Duodenal mucosa (tissue), 2 donors: Measurements from ENCODE around the gene TANGO2.

Source experiments
- H3K27ac ChIP-seq: one replicate; pipeline ENCODE4 v1.7.0; 2013; ENCODE audit warnings: low read depth, low read length
- H3K27me3 ChIP-seq, 2 donors: one replicate each; pipeline ENCODE4 v1.7.0; 2013; ENCODE audit warnings: low read length in 2 of 2, control low read depth in 1 of 2; ENCODE audit not compliant: insufficient read depth in 2 of 2, control insufficient read depth in 1 of 2
- H3K36me3 ChIP-seq, 2 donors: one replicate each; pipeline ENCODE4 v1.7.0; 2013; ENCODE audit warnings: low read length in 2 of 2, control low read depth in 1 of 2; ENCODE audit not compliant: insufficient read depth in 2 of 2, control insufficient read depth in 1 of 2
- H3K4me1 ChIP-seq, 2 donors: one replicate each; pipeline ENCODE4 v1.7.0; 2013; ENCODE audit warnings: low read length in 2 of 2, control low read depth in 1 of 2; ENCODE audit not compliant: insufficient read depth in 2 of 2, control insufficient read depth in 1 of 2
- H3K4me3 ChIP-seq, 2 donors: one replicate each; pipeline ENCODE4 v1.7.0; 2013; ENCODE audit warnings: low read length in 2 of 2, low read depth in 1 of 2
- H3K9ac ChIP-seq, 2 donors: one replicate each; pipeline ENCODE4 v1.7.0; 2013; ENCODE audit warnings: low read length in 2 of 2, low read depth in 1 of 2
- H3K9me3 ChIP-seq, 2 donors: one replicate each; pipeline ENCODE4 v1.7.0; 2013; ENCODE audit warnings: low read length in 2 of 2, control low read depth in 1 of 2; ENCODE audit not compliant: control insufficient read depth in 1 of 2

The TANGO2 gene

DNA sequence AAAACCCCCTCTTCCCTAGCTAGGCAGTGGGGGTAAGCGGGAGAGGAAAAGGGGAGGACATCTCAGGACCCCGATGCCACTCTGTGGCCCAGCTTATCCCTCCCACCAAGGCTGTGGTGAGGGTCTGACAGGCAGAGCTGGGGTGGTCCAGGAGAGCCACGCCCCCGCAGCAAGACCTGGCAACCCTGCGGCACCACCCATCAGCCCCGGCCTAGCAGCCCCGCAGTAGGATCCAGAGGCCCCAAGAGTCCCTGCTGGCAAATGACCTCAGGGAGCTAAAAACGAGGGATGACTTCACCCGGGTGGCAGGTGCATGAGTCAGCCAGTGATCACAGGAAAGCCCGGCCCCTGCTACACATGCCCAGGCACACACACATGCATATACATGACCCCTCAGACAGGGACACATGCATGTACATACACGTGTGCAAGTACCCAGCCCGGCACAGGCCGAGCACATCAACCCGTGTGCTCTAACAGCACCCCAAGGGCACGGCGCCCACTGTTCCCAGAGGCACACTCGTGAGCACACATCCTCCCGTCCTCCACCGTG lies 36.6 kb upstream of the TANGO2 start:
- no peaks in the 10 kb centered on the region for H3K36me3 ChIP-seq
- no peak overlapping the region for H3K27ac ChIP-seq
- H3K9ac ChIP-seq: no peak overlapping the region
- H3K4me1 ChIP-seq: peaks cover 11 to 14% of the 10 kb centered on the region in 2 donors
- H3K9me3 ChIP-seq: no peaks in the 10 kb centered on the region
- H3K27me3 ChIP-seq: no peaks in the 10 kb centered on the region
- H3K4me3 ChIP-seq: no peak overlapping the region

DNA sequence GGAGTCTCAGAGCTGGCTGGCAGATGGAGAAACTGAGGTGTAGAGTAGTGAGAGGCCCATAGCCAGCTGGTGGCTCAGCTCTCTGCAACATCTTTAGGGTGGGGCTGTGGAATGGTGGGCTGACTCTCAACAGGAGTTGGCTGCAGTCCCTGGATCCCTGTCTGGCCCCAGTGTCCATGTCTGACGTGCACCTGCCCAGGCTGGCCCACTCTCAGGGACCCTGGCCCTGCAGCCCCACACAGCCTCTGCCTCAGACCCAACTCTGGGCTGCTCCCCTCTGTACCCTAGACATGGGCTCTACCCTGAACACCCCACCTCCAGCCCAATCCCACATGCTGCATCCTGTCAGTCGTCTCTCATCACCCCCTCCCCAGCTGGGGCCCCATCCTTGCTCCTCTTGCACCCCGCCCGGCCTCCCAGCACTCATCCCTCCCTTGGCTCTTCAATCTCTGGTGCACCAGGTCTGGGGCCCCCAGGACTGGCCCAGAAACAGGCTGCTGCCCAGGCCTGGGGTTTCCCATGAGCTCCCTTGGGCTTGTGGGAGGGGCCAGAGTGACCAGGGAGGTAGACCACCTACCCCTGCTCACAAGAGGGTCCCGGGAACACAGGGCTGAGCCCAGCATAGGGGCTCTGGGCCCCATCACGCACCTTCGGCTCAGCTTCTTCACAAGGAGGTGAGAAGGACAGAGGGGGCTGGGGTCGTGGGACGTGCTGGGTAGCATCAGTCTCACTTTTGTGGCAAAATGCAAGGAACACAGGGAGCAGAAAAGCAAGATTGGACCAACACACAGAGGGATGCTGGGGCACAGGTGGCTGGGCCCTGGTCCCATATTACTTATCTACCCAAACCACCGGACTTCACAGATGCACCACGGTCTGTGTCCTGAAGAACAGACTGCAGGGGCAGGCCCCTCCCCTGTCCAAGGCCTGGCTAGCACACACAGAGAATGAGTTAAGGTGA lies 35.8 kb upstream of the TANGO2 start:
- Histone ChIP-seq H3K4me1 (peaks cover 11 to 14% of the 10 kb centered on the region in 2 donors), H3K9ac (no peak overlapping the region), H3K27ac (no peak overlapping the region), H3K4me3 (no peak overlapping the region), H3K36me3 (no peaks in the 10 kb centered on the region), H3K27me3 (no peaks in the 10 kb centered on the region), H3K9me3 (no peaks in the 10 kb centered on the region)

- H3K36me3 ChIP-seq: no peaks in the 10 kb centered on the region
- no peaks in the 10 kb centered on the region for H3K27me3 ChIP-seq
- no peaks in the 10 kb centered on the region for H3K9me3 ChIP-seq
- H3K4me1 ChIP-seq: peaks cover 11 to 14% of the 10 kb centered on the region in 2 donors
- H3K9ac ChIP-seq: peak overlapping the region; percentile 5 to 43
- no peak overlapping the region for H3K27ac ChIP-seq
- peak overlapping the region; percentile 59 to 62 for H3K4me3 ChIP-seq
Measured at GRCh38 chr22:19986011-19986409, 34.9 kb upstream of the TANGO2 start.

- no peaks in the 10 kb centered on the region for H3K36me3 ChIP-seq
- peak overlapping the region; percentile 59 to 62 for H3K4me3 ChIP-seq
- H3K4me1 ChIP-seq: peaks cover 11 to 14% of the 10 kb centered on the region in 2 donors
- no peaks in the 10 kb centered on the region for H3K27me3 ChIP-seq
- H3K9me3 ChIP-seq: no peaks in the 10 kb centered on the region
- peak overlapping the region; percentile 5 to 43 for H3K9ac ChIP-seq
- peak overlapping the region; percentile 10 for H3K27ac ChIP-seq
Measured at GRCh38 chr22:19986410-19987341, 34.2 kb upstream of the TANGO2 start.

DNA sequence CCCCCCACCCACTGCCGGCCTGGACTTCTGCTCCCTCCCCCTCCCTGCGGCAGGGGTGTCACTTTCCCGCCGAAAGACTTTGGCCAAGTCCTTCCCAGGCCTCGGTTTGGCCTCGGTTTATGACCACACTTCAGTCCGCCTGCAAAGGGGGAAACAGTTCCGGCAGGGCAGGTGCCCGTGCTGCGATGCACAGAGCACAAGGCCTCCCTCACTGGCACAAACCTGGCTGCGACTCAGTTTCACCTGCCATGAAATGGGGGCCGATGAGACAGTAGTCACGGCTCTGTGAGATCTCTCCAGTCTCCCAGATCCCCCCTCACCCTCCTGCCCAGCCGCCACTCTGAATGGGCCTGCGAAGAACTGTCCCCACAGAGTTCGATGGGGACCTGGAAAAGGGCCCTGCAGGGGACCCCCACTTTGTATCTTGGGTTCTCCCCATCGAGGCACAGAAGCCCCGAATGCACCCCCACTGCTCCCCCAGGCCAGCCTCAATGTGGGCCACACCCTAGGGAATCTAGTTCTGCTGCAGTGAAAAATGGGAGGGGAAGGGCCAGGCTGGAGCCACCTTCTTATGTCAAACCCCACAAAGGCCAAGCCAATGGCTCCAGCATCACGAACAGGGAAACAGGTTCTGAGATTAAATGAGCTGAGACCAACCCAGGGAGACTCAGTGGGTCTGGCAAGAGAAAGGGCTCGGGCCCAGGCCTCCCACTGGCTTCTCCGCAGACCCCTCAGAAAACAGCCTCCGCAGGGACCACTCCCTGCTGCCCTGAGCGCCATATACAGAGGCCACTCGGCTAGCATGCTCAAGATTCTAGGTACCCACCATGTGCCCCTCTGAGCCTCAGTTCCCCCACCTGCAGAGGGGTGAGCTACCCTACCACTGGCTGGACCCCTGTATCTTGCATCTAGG lies 33.3 kb upstream of the TANGO2 start:
- Histone ChIP-seq H3K27ac (no peak overlapping the region), H3K4me1 (peaks cover 11 to 14% of the 10 kb centered on the region in 2 donors), H3K4me3 (no peak overlapping the region), H3K9ac (no peak overlapping the region), H3K9me3 (no peaks in the 10 kb centered on the region), H3K27me3 (no peaks in the 10 kb centered on the region), H3K36me3 (no peaks in the 10 kb centered on the region)

- no peak overlapping the region for H3K4me3 ChIP-seq
- no peaks in the 10 kb centered on the region for H3K36me3 ChIP-seq
- no peak overlapping the region for H3K27ac ChIP-seq
- H3K27me3 ChIP-seq: no peaks in the 10 kb centered on the region
- no peak overlapping the region for H3K9ac ChIP-seq
- peaks cover 11 to 14% of the 10 kb centered on the region in 2 donors for H3K4me1 ChIP-seq
- H3K9me3 ChIP-seq: no peaks in the 10 kb centered on the region
Measured at GRCh38 chr22:19988331-19988808, 32.5 kb upstream of the TANGO2 start.

- Histone ChIP-seq H3K4me3 (no peak overlapping the region), H3K36me3 (no peaks in the 10 kb centered on the region), H3K27ac (no peak overlapping the region), H3K9me3 (no peaks in the 10 kb centered on the region), H3K27me3 (no peaks in the 10 kb centered on the region), H3K9ac (no peak overlapping the region), H3K4me1 (peaks cover 11 to 14% of the 10 kb centered on the region in 2 donors)
Measured at GRCh38 chr22:19988965-19989724, 31.8 kb upstream of the TANGO2 start.

GRCh38 chr22:19989725-19990067 lies 31.2 kb upstream of the TANGO2 start:
- Histone ChIP-seq H3K9ac (no peak overlapping the region), H3K27ac (no peak overlapping the region), H3K4me1 (peaks cover 11 to 12% of the 10 kb centered on the region in 2 donors)

DNA sequence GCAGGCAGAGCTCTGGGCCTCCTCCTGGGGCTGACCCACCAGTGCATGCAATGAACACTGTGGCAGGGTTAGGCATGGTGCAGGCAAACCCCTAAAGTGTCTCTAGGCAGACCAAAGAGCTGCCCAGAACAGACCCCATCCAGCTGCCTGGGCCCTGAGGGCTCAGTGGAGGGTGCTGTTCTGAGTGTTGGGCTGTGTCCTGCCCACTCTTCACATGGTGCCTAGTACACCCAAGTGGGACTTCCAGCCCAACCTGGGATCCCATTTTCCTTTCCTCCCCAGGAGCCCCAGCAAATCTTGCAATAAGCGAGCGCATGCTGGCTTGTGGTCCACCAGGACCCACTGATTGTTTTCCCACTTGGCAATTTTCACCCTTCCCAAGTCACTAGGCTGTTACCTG lies 30.7 kb upstream of the TANGO2 start:
- Histone ChIP-seq H3K36me3 (no peaks in the 10 kb centered on the region), H3K9me3 (no peaks in the 10 kb centered on the region), H3K4me3 (no peak overlapping the region), H3K27ac (no peak overlapping the region), H3K9ac (no peak overlapping the region), H3K4me1 (peaks cover 10 to 11% of the 10 kb centered on the region in 2 donors), H3K27me3 (no peaks in the 10 kb centered on the region)

More at GRCh38 chr22:19989725-19990067, 31.2 kb upstream of the TANGO2 start:
- Histone ChIP-seq H3K36me3 (no peaks in the 10 kb centered on the region), H3K9me3 (no peaks in the 10 kb centered on the region), H3K27me3 (no peaks in the 10 kb centered on the region), H3K4me3 (no peak overlapping the region)
